ENCODE data around the gene TRERF1.

The TRERF1 gene

DNA sequence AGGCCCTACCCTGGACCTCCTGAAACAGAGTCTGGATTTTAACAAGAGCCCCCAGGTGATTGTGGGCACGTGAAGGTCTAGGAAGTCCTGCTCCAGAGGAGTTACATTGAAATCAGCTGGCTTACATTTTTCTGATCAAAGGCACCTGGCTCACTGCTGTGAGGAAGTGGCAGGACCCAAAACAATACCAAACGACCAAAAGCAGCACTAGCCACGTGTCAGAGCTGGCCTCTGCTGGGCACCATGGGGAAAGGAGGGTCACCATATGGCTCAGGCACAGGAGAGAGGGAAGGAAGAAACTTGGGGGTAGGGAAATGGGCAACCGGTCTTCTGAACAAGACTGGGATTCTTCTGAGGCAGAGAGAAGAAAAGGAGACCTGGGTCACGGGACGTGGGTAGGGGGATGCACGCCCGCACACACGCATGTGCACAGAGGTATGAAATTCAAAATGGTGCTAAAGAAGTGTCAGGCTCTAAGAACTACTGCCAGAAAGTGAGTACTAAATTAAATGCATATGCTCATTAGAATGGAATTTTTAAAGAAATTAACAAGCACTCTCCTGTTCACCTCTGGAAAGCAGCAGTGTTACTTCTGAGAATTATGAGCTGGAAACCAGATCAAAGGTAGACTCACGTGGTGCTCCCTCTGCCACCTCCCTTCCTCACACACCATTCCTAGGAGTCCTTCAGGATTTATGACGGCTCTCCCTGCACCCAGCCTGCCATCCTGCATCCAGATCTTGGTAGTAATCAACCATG is 113.6 kb downstream of the TRERF1 start:
- TF ChIP-seq, protein P1, sequence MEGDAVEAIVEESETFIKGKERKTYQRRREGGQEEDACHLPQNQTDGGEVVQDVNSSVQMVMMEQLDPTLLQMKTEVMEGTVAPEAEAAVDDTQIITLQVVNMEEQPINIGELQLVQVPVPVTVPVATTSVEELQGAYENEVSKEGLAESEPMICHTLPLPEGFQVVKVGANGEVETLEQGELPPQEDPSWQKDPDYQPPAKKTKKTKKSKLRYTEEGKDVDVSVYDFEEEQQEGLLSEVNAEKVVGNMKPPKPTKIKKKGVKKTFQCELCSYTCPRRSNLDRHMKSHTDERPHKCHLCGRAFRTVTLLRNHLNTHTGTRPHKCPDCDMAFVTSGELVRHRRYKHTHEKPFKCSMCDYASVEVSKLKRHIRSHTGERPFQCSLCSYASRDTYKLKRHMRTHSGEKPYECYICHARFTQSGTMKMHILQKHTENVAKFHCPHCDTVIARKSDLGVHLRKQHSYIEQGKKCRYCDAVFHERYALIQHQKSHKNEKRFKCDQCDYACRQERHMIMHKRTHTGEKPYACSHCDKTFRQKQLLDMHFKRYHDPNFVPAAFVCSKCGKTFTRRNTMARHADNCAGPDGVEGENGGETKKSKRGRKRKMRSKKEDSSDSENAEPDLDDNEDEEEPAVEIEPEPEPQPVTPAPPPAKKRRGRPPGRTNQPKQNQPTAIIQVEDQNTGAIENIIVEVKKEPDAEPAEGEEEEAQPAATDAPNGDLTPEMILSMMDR (IDR thresholded peaks at IDR 0.05) = no peak

GRCh38 chr6:42336431-42336830 is 115.3 kb downstream of the TRERF1 start:
- TF ChIP-seq, protein P1 (IDR thresholded peaks at IDR 0.05) = no peak

- TF ChIP-seq, protein P1 (IDR thresholded peaks at IDR 0.05) = no peak
Measured at GRCh38 chr6:42335896-42336295, 115.8 kb downstream of the TRERF1 start.

DNA sequence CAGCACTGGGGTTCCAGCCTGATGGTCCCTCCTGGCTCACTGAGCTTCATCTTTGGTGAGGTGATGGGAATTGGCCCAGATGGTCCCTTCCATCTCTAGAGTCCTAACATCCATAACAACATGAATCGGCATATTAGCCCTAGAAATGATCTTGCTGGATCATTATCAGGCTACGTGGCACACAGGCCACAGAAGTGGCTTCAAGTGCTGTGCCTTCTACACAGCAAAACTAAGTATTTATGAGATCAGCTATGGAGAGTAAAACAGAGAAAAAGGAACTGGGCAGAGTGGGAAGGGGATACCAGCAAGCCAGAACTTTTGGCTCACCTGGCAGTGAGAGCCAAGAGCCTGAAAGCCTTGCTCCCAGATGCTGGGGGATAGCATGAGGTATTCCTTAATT is 116.9 kb downstream of the TRERF1 start:
- TF ChIP-seq, protein P1 (IDR thresholded peaks at IDR 0.05) = no peak

- TF ChIP-seq, protein P1 (IDR thresholded peaks at IDR 0.05) = no peak
Measured at GRCh38 chr6:42333612-42334011, 118.1 kb downstream of the TRERF1 start.

DNA sequence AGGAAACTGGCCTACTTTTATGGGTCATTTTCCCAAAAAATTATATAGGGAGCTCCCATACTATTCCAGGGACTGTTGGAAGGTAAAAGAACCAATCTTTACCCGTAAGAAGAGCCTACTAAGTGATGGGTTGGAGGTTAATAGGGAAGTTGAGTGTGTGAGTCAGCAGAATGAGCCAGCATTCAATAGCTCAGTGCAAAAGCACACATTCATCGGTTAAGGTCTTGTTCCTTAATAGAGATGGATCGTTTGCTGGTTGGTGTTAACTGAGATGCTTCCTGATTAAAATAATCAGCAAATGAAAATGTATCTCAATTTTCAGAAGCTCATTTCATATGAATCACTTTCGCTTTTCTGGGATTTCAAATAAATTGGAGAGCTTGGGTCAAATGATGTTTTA is 118.8 kb downstream of the TRERF1 start:
- TF ChIP-seq, protein P1 (IDR thresholded peaks at IDR 0.05) = no peak

DNA sequence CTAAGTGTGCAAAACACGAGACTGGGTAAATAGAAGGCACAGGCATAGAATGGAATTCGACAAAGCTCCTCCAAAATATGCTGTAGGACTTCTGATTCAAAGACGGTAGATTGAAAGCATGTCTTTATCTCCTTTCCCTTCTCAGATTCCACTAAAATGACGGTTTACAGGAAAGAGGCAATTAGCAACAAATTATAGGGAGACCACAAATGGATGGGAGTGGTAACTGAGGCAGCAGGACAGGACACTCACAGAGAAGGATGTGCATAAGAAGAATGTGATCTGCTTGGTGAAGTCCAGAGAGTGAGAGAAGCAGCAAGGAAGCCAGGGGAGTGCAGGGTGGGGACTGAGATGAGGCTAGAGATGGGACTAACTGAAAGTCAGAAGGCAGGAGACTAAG is 120.7 kb downstream of the TRERF1 start:
- TF ChIP-seq, protein P1 (IDR thresholded peaks at IDR 0.05) = no peak

DNA sequence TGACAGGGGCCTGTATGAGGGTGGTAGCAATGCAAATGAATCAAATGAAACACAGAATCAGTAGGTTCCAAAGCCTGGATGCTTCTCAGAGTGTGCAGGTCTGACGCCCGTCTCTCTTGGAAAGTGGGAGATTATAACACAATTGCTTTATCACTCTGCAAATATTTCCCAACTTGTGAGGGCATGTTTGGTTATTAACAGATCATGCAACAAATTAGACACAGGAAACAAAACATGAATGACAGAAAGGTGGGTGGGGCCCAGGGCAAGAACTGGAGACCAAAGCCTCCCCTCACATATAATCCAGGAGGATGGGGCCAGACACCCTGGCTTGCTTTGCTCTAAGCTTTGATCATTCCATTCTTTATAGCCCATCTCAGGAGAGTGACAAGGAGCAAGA is 125.5 kb downstream of the TRERF1 start:
- TF ChIP-seq, protein P1 (IDR thresholded peaks at IDR 0.05) = no peak
